ENCODE data around the gene HOXB5.

The HOXB5 gene

GRCh38 chr17:48601539-48602425 lies 8.2 kb upstream of the HOXB5 start:
- no peak for DNase-seq (ENCODE audit: low spot score)

GRCh38 chr17:48601207-48601538 lies 7.6 kb upstream of the HOXB5 start:
- no peak for DNase-seq (ENCODE audit: low spot score)

- no peak for DNase-seq (ENCODE audit: low spot score)
Observed at GRCh38 chr17:48600244-48601098, 6.9 kb upstream of the HOXB5 start.

- DNase-seq (ENCODE audit: low spot score), result no peak
Observed at GRCh38 chr17:48599354-48599753, 5.8 kb upstream of the HOXB5 start.

- DNase-seq (ENCODE audit: low spot score), result no peak
Observed at GRCh38 chr17:48598736-48599135, 5.2 kb upstream of the HOXB5 start.

GRCh38 chr17:48597778-48598631 lies 4.4 kb upstream of the HOXB5 start:
- peak; percentile 67 for DNase-seq (ENCODE audit: low spot score)

- no peak for DNase-seq (ENCODE audit: low spot score)
Observed at GRCh38 chr17:48597528-48597777, 3.9 kb upstream of the HOXB5 start.

- DNase-seq (ENCODE audit: low spot score), result no peak
Observed at GRCh38 chr17:48596735-48597527, 3.4 kb upstream of the HOXB5 start.

- no peak for DNase-seq (ENCODE audit: low spot score)
Observed at GRCh38 chr17:48596000-48596734, 2.6 kb upstream of the HOXB5 start.

GRCh38 chr17:48595278-48595999 lies 1.9 kb upstream of the HOXB5 start:
- DNase-seq (ENCODE audit: low spot score), result no peak

- no peak for DNase-seq (ENCODE audit: low spot score)
Observed at GRCh38 chr17:48594538-48595277, 1.1 kb upstream of the HOXB5 start.

- DNase-seq (ENCODE audit: low spot score), result peak; percentile 83
Observed at GRCh38 chr17:48593840-48594537, 410 bp upstream of the HOXB5 start.

- no peak for DNase-seq (ENCODE audit: low spot score)
Observed at GRCh38 chr17:48592577-48592976, 1.0 kb downstream of the HOXB5 start.

GRCh38 chr17:48592057-48592514 lies 1.5 kb downstream of the HOXB5 start:
- DNase-seq (ENCODE audit: low spot score), result no peak

- DNase-seq (ENCODE audit: low spot score), result no peak
Observed at GRCh38 chr17:48591255-48592056, 2.1 kb downstream of the HOXB5 start.

- no peak for DNase-seq (ENCODE audit: low spot score)
Observed at GRCh38 chr17:48590607-48591161, 2.9 kb downstream of the HOXB5 start.

- DNase-seq (ENCODE audit: low spot score), result no peak
Observed at GRCh38 chr17:48589831-48590606, 3.6 kb downstream of the HOXB5 start, which contains the start of gene HOXB3. Gene HOXB3, minus strand, starts transcription at chr17:48590241. Its CDS starts 37,767 bp downstream, at chr17:48552474.

All from kidney capillary endothelial cell (primary cell).